ENCODE measurements around the gene CLINT1.

- TF ChIP-seq ZFP91 (CRISPR knock-in tag; IDR thresholded peaks at IDR 0.05; ENCODE audit: borderline replicate concordance): no peak
- no peak for TF ChIP-seq KDM5B (CRISPR knock-in tag; IDR thresholded peaks at IDR 0.05; ENCODE audit: borderline replicate concordance)
- TF ChIP-seq POLR2A (IDR thresholded peaks at IDR 0.05; ENCODE audit: insufficient read depth in 1 of 2, low read depth in 2 of 2, low read length in 2 of 2): no peak
- TF ChIP-seq ATF2 (CRISPR knock-in tag; IDR thresholded peaks at IDR 0.05): no peak
- TF ChIP-seq ZNF513 (CRISPR knock-in tag; conservative IDR thresholded peaks at IDR 0.05): no peak
- TF ChIP-seq ZNF430 (CRISPR knock-in tag; IDR thresholded peaks at IDR 0.05): no peak
These were observed 8.9 kb upstream of the CLINT1 start for GRCh38 chr5:157867751-157868387.

All from HepG2 (cell line).